Stimulated activated CD8-positive, alpha-beta memory T cell treated with anti-CD3 and anti-CD28 coated beads, Interleukin-7, amount 100 ng/mL, for 1 hour (primary cell): ENCODE data around the gene KRTAP2-3.
"Not testable (repeated sequence)": the region's sequence is repeated elsewhere in the genome, so short reads cannot be mapped to it uniquely, and the experiment has no call there.

ENCODE experiments used
- DNase-seq, 2 donors: peaks; one replicate each; pipeline ENCODE4 v3.0.0-alpha.2; 2020; ENCODE audit warnings: low read depth in 2 of 2

The KRTAP2-3 gene

GRCh38 chr17:41067281-41067680 lies 7.4 kb upstream of the KRTAP2-3 start:
- no peak for DNase-seq

DNA sequence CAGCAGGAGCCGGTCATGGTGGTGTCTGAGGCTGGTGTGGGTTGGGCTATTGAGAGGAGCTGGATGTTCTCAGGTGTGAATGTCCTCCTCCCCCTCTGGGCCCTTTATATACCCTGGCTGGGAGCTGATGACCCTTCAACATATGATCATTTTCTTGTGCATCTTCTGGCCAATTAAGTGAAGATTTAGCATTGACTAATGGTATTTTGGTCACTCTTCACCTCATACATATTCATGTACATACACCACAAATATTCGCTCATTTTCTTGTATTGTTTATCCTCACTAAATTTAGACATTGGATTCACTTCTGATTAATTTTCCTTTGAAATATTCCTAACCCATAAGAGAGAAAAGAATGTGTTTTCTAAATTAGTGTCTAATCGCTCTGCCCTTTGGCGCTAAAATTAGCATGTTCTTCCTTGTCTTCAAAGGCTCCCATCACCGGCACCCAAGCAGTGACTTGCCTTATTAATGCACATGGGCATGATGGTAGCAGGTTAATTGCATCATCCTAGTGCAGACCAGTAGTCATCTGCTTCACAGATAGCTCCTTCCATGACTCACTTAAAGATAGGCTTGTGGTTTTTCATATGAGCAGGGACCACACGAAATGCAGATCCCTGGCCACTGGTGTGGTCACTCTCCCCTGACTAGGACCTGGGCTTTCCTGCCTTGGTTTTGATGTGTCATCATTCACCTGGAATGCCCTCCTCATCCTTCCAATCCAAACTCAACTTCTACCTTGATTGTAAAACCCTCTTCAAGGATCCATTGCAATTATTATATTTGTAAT lies 6.1 kb upstream of the KRTAP2-3 start, which contains the start of gene KRTAP2-4:
TSS of gene KRTAP2-4 (minus strand) at position 51 of the 796 bp plus-strand sequence. CDS start at position 17, 34 bp downstream.
- DNase-seq = no peak

- DNase-seq = not testable (repeated sequence)
These were observed 5.2 kb upstream of the KRTAP2-3 start for GRCh38 chr17:41065016-41065689.

DNA sequence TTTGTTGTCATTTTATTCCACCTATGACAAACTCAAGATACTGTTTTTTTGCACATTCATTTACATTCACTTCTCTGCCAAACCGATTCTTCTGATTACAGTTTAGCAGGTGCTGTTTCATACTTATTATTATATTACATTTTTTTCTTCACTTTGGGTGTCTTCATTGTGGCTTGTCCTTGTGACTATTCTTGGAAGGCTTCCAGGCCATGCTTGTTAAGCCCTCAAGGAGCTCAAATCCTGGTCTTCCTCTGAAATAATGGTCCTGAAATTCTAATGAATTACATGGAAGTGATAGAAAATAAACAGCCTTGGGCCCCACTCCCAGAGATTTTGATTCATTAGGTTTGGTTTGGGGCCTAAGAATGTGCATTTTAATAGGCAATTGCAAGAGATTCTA lies 4.4 kb upstream of the KRTAP2-3 start:
- DNase-seq = no peak

GRCh38 chr17:41063449-41063848 lies 3.5 kb upstream of the KRTAP2-3 start:
- DNase-seq = no peak

GRCh38 chr17:41061964-41062363 lies 2.0 kb upstream of the KRTAP2-3 start:
- DNase-seq = no peak

DNA sequence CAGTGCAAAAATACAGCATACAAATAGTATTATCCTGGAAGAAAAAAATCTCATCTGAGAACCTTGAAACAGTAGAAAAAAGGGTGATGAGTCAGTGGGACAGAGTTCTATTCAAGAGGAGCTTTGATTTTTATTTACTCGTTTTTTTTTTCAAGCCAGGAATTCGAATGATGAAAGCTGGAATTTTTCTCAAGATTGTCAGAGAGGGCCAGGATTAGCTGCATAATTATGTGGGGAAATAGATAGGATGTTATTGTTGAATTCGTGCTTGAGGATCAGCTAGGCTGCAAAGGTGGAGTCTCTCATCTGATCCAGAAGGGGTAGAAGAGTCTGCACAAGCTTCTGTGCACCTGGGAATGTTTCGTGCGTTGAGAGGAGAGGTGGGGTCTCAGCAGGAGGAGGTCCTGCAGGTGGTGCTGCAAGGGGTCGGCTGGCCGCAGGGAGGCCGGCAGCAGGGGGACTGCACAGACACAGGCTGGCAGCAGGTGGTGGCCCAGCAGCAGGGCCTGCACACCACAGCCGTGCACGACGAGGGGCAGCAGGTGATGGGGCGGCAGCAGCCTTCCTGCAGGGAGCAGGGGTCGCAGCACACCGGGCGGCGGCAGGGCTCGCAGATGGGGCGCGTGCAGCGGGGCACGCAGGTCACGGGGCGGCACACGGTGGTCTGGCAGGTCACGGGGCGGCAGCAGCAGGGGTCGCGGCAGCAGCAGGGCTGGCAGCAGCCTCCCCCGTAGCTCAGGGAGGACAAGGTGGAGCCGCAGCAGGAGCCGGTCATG lies 450 bp downstream of the KRTAP2-3 start:
- not testable (repeated sequence) for DNase-seq

GRCh38 chr17:41058741-41059140 lies 1.2 kb downstream of the KRTAP2-3 start:
- DNase-seq = no peak

GRCh38 chr17:41057547-41057946 lies 2.4 kb downstream of the KRTAP2-3 start:
- no peak for DNase-seq

- not testable (repeated sequence) for DNase-seq
These were observed 4.8 kb downstream of the KRTAP2-3 start, which contains the start of gene KRTAP2-2 for GRCh38 chr17:41055130-41055529. KRTAP2-2 (minus strand) TSS chr17:41055230; CDS start chr17:41055211, 19 bp downstream.

GRCh38 chr17:41054556-41054955 lies 5.4 kb downstream of the KRTAP2-3 start:
- DNase-seq = not testable (repeated sequence)

DNA sequence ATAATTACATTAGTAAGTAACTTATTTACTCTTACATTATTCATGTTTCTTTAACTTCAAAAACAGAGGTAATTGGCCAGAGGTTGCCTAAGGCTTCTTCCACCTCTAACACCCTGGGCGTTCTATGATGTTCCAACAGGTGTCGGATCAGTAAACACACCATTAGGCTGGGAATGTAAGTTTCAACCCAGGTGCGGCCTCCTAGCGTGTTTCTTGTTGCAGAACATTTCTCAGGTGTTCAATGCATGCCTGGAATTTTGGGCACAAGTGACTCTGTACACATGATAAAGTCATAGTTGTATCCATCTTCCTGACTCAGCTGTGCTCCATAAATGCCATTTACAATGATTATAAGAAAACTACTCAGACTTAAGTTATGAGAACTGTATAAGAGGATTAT lies 5.9 kb downstream of the KRTAP2-3 start:
- DNase-seq = no peak

DNA sequence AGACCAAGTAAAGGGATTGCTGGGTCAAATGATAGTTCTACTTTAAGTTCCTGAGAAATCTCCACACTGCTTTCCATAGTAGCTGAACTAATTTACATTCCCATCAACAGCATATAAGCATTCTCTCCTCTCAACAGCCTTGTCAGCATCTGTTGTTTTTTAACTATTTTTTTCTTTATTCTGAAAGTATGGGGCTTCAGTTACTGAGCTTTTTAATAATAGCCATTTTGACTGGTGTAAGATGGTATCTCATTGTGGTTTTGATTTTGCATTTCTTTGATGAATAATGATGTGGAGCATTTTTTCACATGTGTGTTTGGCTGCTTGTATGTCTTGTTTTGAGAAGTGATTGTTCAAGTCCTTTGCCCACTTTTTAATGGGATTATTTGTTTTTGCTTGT lies 7.3 kb downstream of the KRTAP2-3 start:
- no peak for DNase-seq

- DNase-seq = no peak
These were observed 10.8 kb downstream of the KRTAP2-3 start for GRCh38 chr17:41049110-41049509.

DNA sequence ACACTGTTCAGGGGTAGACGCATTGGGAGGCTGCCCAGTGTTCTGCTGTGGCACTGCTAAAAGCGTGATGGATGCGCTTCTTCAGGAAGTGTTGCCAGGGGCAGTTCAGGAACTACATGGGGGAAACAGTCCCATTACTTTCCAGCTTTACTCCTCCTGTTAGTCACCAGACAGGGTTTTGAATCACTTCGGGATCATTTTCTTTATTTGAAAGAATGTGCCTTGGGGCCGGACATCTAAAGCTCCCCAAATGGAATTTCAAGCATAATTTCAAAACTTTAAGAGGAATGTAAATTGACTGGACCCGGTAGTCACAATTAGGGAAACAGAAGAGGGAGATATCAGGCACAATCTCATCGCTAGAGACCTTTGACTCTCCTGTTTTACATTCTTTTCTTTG lies 11.5 kb downstream of the KRTAP2-3 start:
- no peak for DNase-seq

DNA sequence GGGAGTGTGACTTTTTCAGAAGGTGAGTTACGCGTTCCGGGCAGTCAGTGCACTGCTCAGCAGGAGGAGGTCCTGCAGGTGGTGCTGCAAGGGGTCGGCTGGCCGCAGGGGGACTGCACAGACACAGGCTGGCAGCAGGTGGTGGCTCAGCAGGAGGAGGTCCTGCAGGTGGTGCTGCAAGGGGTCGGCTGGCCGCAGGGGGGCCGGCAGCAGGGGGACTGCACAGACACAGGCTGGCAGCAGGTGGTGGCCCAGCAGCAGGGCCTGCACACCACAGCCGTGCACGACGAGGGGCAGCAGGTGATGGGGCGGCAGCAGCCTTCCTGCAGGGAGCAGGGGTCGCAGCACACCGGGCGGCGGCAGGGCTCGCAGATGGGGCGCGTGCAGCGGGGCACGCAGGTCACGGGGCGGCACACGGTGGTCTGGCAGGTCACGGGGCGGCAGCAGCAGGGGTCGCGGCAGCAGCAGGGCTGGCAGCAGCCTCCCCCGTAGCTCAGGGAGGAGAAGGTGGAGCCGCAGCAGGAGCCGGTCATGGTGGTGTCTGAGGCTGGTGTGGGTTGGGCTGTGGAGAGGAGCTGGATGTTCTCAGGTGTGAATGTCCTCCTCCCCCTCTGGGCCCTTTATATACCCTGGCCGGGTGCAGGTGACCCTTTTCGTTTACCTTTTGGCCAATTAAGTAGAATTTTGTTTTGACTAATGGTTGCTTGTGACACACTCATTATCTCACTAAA lies 13.0 kb downstream of the KRTAP2-3 start, which contains the start of gene KRTAP2-1:
TSS of gene KRTAP2-1 (minus strand) at position 582 of the 731 bp plus-strand sequence. CDS start at position 533, 49 bp downstream.
- not testable (repeated sequence) for DNase-seq

GRCh38 chr17:41042953-41043352 lies 17.0 kb downstream of the KRTAP2-3 start:
- no peak for DNase-seq

DNA sequence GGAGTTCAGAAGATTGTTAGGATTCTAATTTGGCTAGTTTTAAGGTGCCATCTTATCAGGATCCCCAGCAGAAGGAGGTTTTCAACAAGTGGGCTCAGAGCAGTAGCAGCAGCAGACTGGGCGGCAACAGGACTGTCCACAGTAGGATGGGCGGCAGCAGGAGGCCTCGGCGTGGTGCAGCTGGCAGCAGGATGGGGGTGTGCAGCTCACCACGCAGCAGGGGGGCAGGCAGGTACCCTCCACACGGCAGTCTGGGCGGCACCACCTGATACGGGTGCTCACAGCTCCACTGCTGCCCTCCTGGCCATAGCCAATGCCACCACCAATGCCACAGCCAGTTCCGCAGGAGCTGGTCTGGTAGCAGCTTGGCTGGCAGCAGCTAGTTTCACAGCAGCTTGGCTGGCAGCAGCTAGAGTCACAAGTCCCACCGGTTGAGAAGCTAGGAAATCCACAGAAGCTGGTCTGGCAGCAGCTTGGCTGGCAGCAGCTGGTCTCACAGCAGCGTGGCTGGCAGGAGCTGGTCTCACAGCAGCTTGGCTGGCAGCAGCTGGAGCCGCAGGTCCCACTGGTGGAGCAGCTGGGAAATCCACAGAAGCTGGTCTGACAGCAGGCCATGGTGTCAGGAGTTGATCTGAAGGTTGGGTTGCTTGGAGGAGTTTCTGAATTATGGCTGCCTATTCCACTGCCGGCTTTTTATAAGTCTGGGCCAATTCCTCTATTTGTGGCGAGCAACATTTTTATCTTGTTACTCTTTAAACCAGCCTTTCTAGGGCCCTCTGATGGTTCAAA lies 18.9 kb downstream of the KRTAP2-3 start, which contains the start of gene KRTAP1-1:
TSS of gene KRTAP1-1 (minus strand) at position 668 of the 789 bp plus-strand sequence. CDS start at position 615, 53 bp downstream.
- not testable (repeated sequence) for DNase-seq

DNA sequence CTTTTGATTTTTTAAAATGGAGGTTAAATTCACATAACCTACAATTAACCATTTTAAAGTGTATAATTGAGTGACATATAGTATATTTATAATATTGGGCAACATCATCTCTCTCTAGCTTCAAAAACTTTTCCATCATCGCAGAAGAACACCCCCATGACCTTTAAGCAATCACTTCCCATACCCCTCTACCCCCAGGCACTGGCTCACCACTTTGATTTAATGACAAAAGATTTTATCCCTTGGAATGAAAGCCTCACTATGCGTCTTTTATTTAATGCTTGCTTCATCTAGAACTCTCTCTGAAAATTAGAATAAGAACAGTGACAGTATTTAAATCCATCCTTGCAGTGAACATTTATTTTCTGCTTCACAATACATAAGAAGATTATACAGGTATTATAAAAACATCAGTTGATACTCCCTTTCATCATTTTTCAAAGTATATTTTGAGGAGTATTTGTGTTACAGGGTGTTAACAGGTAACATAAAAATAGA lies 22.0 kb downstream of the KRTAP2-3 start:
- no peak for DNase-seq

DNA sequence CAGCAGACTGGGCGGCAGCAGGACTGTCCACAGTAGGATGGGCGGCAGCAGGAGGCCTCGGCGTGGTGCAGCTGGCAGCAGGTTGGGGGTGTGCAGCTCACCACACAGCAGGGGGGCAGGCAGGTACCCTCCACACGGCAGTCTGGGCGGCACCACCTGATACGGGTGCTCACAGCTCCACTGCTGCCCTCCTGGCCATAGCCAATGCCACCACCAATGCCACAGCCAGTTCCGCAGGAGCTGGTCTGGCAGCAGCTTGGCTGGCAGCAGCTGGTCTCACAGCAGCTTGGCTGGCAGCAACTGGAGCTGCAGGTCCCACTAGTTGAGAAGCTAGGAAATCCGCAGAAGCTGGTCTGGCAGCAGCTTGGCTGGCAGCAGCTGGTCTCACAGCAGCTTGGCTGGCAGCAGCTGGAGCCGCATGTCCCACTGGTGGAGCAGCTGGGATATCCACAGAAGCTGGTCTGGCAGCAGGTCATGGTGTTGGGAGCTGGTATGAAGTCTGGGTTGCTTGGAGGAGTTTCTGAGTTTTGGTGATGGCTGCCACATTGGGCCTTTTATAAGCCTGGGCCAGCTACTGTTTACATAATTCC lies 25.5 kb downstream of the KRTAP2-3 start, which contains the start of gene KRTAP1-3:
TSS of gene KRTAP1-3 (minus strand) at position 529 of the 590 bp plus-strand sequence. CDS start at position 476, 53 bp downstream.
- not testable (repeated sequence) for DNase-seq
